ENCODE measurements around the gene LRRC28. TPM values are rescaled to one million over a fixed set of nuclear protein-coding genes. Genes with fewer than 3 reads are reported as not detected.

LRRC28 gene
- total and polyA plus RNA-seq, 2 of the 4 experiments (the other 2 are of a cell fraction): 12.7 to 21.1 TPM

DNA sequence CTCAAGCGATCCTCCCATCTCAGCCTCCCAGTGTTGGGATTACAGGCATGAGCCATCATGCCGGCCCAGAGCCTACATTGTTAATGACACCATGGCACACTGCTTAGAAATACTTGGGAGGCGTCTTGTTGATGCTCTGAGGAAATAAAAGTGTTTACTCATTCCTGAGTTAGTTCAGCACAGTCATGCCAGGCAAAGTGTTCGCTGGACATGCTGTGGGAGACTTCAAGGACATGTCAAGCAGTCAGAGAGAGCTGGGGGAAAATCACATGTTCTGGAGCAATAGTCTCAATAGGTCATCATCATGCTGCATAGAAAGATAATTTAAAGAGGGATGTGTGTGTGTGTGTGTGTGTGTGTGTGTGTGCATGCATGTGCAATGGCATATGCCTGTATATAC is 39.4 kb upstream of the LRRC28 start:
- peak; percentile 36 for ATAC-seq (ENCODE audit: low read depth)
- TF ChIP-seq POLR2A (IDR thresholded peaks at IDR 0.05; ENCODE audit: low read depth, low read length) (no peak), FOS (IDR thresholded peaks at IDR 0.05; ENCODE audit: low read depth, low read length) (no peak), MAFK (IDR thresholded peaks at IDR 0.05; ENCODE audit: low read depth, low read length) (no peak), NFE2L2 (IDR thresholded peaks at IDR 0.05; ENCODE audit: low read depth, low read length) (peak; percentile 34; the same call in 1 of the 2 replicates), CHD1 (IDR thresholded peaks at IDR 0.05; ENCODE audit: low read depth, low read length) (no peak)
- dilution Hi-C loops (cut with HindIII; ENCODE audit: low sequenced_read_pairs, unreplicated experiment): loop anchor here (25.0 kb wide), 1 partner anchor 100 kb away; the partner anchor contains the start of gene SYNM

More for the DNA sequence above, 39.4 kb upstream of the LRRC28 start:
- CTCF ChIA-PET: interaction anchor here (0.7 to 5.2 kb wide), 3 partner anchors 107 to 214 kb away, joined by 3 to 21 read pairs (median 10); partner anchors contain the start of gene SYNM
- H4K91ac ChIP-seq (ENCODE audit: insufficient read depth, low read depth, low read length): no peak overlapping the region
- no peak overlapping the region for H3K56ac ChIP-seq (ENCODE audit: extremely low read depth, insufficient read depth, low read length)
- POLR2A ChIA-PET (ENCODE audit: unreplicated experiment): no interaction called here
- peak overlapping the region; percentile 41 for H3K4ac ChIP-seq (ENCODE audit: low read depth, low read length)
- no peaks in the 10 kb centered on the region for H3K9me3 ChIP-seq (ENCODE audit: control insufficient read depth, insufficient read depth, low read length)
- peaks cover 5% of the 10 kb centered on the region; the same call in 1 of the 2 replicates for H4K20me1 ChIP-seq (ENCODE audit: insufficient read depth, low read length)
- no peak overlapping the region; a peak in 1 of 4 replicates for H4K8ac ChIP-seq (ENCODE audit: low read depth in 2 of 2, low read length in 2 of 2)
- no peak overlapping the region for H2AFZ ChIP-seq (replicated peaks; ENCODE audit: low read length, poor library complexity)
- no TSS peak for BruUV-seq (replicated peaks)
- 0 out of 2 replicates have a peak, but pooled peaks cover 3% of the 10 kb centered on the region for H3K9me1 ChIP-seq (ENCODE audit: insufficient read depth, low read length)
- H3K36me3 ChIP-seq (ENCODE audit: control insufficient read depth, insufficient read depth, low read length): peaks cover 3% of the 10 kb centered on the region; the same call in 1 of the 2 replicates
- no peak overlapping the region for H3K23ac ChIP-seq (ENCODE audit: low read depth, low read length)
- no peak overlapping the region for H2AK9ac ChIP-seq (replicated peaks; ENCODE audit: low read depth, low read length, poor library complexity)
- intact Hi-C loops (cut with micrococcal nuclease): loop anchor here (5.0 to 10.0 kb wide), 3 partner anchors 90 to 697 kb away; no protein-coding TSS in a partner anchor
- H3K18ac ChIP-seq (ENCODE audit: low read depth, low read length): no peak overlapping the region
- H3K14ac ChIP-seq (replicated peaks; ENCODE audit: low read depth, low read length): no peak overlapping the region
- H3K27ac ChIP-seq (ENCODE audit: insufficient read depth, low read length): no peak overlapping the region
- WGBS, 2 experiments (ENCODE audit: extremely low coverage in 2 of 2, insufficient read length in 1 of 2): 59% methylated on average over 2 of the region's 4 CpGs; no CpG with 5 or more reads in 1 of the 2 experiments
- no peak overlapping the region for H3K4me2 ChIP-seq (ENCODE audit: low read depth, low read length)
- in situ Hi-C loops (cut with MboI; ENCODE audit: low sequenced_read_pairs): loop anchor here (5.0 to 25.0 kb wide), 2 partner anchors 115 to 775 kb away; no protein-coding TSS in a partner anchor
- H3K27me3 ChIP-seq (ENCODE audit: control insufficient read depth, insufficient read depth, low read length): no peaks in the 10 kb centered on the region
- DNase-seq: peak; percentile 20
- no peak overlapping the region for H3K4me3 ChIP-seq (ENCODE audit: insufficient read depth, low read depth, low read length)
- no peak overlapping the region for H2BK5ac ChIP-seq (ENCODE audit: low read depth, low read length, poor library complexity, severe bottlenecking)
- no peak overlapping the region for H3K9ac ChIP-seq (ENCODE audit: low read depth, low read length)
- no peak overlapping the region for H4K5ac ChIP-seq (ENCODE audit: low read depth, low read length)
- H2BK15ac ChIP-seq (ENCODE audit: low read depth, low read length): peak overlapping the region; percentile 8; the same call in 1 of the 3 replicates
- H2AK5ac ChIP-seq (ENCODE audit: low read depth, low read length): peak overlapping the region; percentile 47; the same call in 1 of the 2 replicates
- no peak overlapping the region for H2BK20ac ChIP-seq (ENCODE audit: low read depth, low read length)
- H3K4me1 ChIP-seq (ENCODE audit: control insufficient read depth, insufficient read depth, low read length): no peaks in the 10 kb centered on the region
- no peaks in the 10 kb centered on the region; a peak in 2 of 4 replicates for H3K79me1 ChIP-seq (ENCODE audit: low read depth in 1 of 2, low read length in 2 of 2)
- H2BK120ac ChIP-seq (ENCODE audit: low read depth, low read length): peak overlapping the region; percentile 20; the same call in 1 of the 2 replicates
